GM21576 (cell line): ENCODE results near the gene KRT76.
"Not testable (repeated sequence)": the region's sequence is repeated elsewhere in the genome, so short reads cannot be mapped to it uniquely, and the experiment has no call there.

Experiments used
- ATAC-seq: cut with Tn5 transposase; IDR thresholded peaks from one replicate; pipeline ENCODE4 v1.9.1; 2021; ENCODE audit warnings: mild to moderate bottlenecking, moderate library complexity; ENCODE audit not compliant: unreplicated experiment

KRT76 gene

GRCh38 chr12:52798671-52799504 is 21.7 kb upstream of the KRT76 start:
- no peak for ATAC-seq

- ATAC-seq = no peak
Observed at GRCh38 chr12:52798003-52798670, 21.0 kb upstream of the KRT76 start.

GRCh38 chr12:52797529-52797894 is 20.4 kb upstream of the KRT76 start:
- no peak for ATAC-seq

- ATAC-seq = no peak
Observed at GRCh38 chr12:52796839-52797528, 19.8 kb upstream of the KRT76 start.

GRCh38 chr12:52796429-52796794 is 19.3 kb upstream of the KRT76 start:
- ATAC-seq = no peak

- ATAC-seq = no peak
Observed at GRCh38 chr12:52795694-52796428, 18.7 kb upstream of the KRT76 start, which contains the start of gene KRT3. Gene KRT3, minus strand, starts transcription at chr12:52796117. Its CDS starts 75 bp downstream, at chr12:52796042.

- ATAC-seq = not testable (repeated sequence)
Observed at GRCh38 chr12:52795332-52795674, 18.2 kb upstream of the KRT76 start.

- no peak for ATAC-seq
Observed at GRCh38 chr12:52794479-52795331, 17.6 kb upstream of the KRT76 start.

GRCh38 chr12:52792185-52793029 is 15.3 kb upstream of the KRT76 start:
- ATAC-seq = no peak

- ATAC-seq = no peak
Observed at GRCh38 chr12:52791271-52792184, 14.4 kb upstream of the KRT76 start.

- ATAC-seq = no peak
Observed at GRCh38 chr12:52790427-52791270, 13.5 kb upstream of the KRT76 start.

- no peak for ATAC-seq
Observed at GRCh38 chr12:52789637-52790426, 12.7 kb upstream of the KRT76 start.

- no peak for ATAC-seq
Observed at GRCh38 chr12:52788876-52789636, 11.9 kb upstream of the KRT76 start.

- ATAC-seq = no peak
Observed at GRCh38 chr12:52788192-52788875, 11.2 kb upstream of the KRT76 start.
